Ovary (tissue), 9 donors: ENCODE results near the gene ABLIM2. TPM values are rescaled to one million over a fixed set of nuclear protein-coding genes. Genes with fewer than 3 reads are reported as not detected.
A peak's percentile ranks its signal among the peaks of the same experiment; 100 is the strongest.

Experiments used
- DNase-seq, 5 donors: peaks; one replicate each; pipeline ENCODE4 v3.0.0-alpha.2; 2019 to 2020
- H3K27ac ChIP-seq, 2 donors: fragments of 200-600 bp; one replicate each; pipeline versions ENCODE4 v1.5.1 to v1.8.0; 2019 to 2022
- H3K27me3 ChIP-seq: fragments of 200-600 bp; one replicate; pipeline ENCODE4 v1.8.0; 2022
- H3K36me3 ChIP-seq: fragments of 200-600 bp; sonication (generic); one replicate; pipeline ENCODE4 v1.5.1; 2019
- H3K4me1 ChIP-seq: one replicate; pipeline ENCODE4 v1.8.1; 2013; ENCODE audit warnings: mild to moderate bottlenecking, moderate library complexity; ENCODE audit not compliant: insufficient read depth
- H3K4me3 ChIP-seq: fragments of 200-600 bp; sonication (generic); one replicate; pipeline ENCODE4 v1.5.1; 2017
- H3K9me3 ChIP-seq, 2 donors: fragments of 200-600 bp in 1 of 2; sonication (generic) in 1 of 2; one replicate each; pipeline versions ENCODE4 v1.5.1 to v1.8.1; 2013 to 2019; ENCODE audit warnings: mild to moderate bottlenecking in 1 of 2, moderate library complexity in 1 of 2
- EP300 ChIP-seq: sonication (generic); formaldehyde crosslinking; IDR thresholded peaks from one replicate; pipeline ENCODE4 v1.6.1; 2017; ENCODE audit warnings: antibody characterized with exemption
- POLR2A ChIP-seq: fragments of 450-650 bp; IDR thresholded peaks from one replicate; pipeline ENCODE4 v1.6.1; 2017; ENCODE audit warnings: antibody characterized with exemption, mild to moderate bottlenecking, moderate library complexity
- WGBS, 3 donors: extraction: QIAGEN DNeasy Blood & Tissue Kit in 1 of 3; methylation state at CpG; one replicate each; pipeline versions ENCODE4 v1.1.5 to v1.1.7; 2013 to 2017; 5-methylcytosine and 5-hydroxymethylcytosine counted together
- intact Hi-C, 4 donors: fragments of 100-400 bp; cut with DNase I; formaldehyde crosslinking; loops; one replicate each; pipeline versions ENCODE4 v1.11.0 to v1.15.1; 2022 to 2023
- polyA plus RNA-seq, 2 donors: library from polyadenylated mRNA; stranded (reverse); fragments of 200-250 nt in 1 of 2; fragments of 350-450 nt in 1 of 2; fragmentation: Illumina TruSeq in 1 of 2; extraction: RNeasy Lipid Tissue Mini Kit (QIAGEN cat#74804) in 1 of 2; gene quantifications; one replicate each; pipeline ENCODE4 v1.2.3, GENCODE V29; 2013 to 2014
- total RNA-seq, 7 donors: library from RNA; depleted of rRNA in 2 of 7; stranded (reverse); fragments of >200 nt in 2 of 7; fragmentation: NEBNext Ultra II Directional in 3 of 7; extraction: Animal tissue kit (Norgen Biotek cat#: 25700) in 3 of 7; gene quantifications; one replicate each; pipeline versions ENCODE4 v1.1.0 to v1.2.4, GENCODE V29; 2016 to 2023
- TF ChIP-seq, protein P1 (sequence below), 3 donors: fragments of 450-650 bp in 2 of 3; fragments of 200-600 bp in 1 of 3; IDR thresholded peaks; one replicate each; pipeline versions ENCODE4 v1.5.1 to v1.8.0; 2016 to 2022; ENCODE audit warnings: antibody characterized with exemption in 3 of 3, mild to moderate bottlenecking in 1 of 3
- donor health status: DM: no; HTN: no; CAD: no; lungs with moderate emphysema.
- donor health status: DM: no; HTN: no; CAD: no.
- donor health status: Bipolar disorder and iron deficiency.
- donor health status: DM: yes; HTN: yes; CAD: no.
- donor health status: DM: no; HTN: no; CAD: no.
- donor health status: DM: yes; HTN: yes; CAD: no.

ABLIM2 gene
- total and polyA plus RNA-seq, 9 donors: 0.81 to 7.9 (median 2.1) TPM

DNA sequence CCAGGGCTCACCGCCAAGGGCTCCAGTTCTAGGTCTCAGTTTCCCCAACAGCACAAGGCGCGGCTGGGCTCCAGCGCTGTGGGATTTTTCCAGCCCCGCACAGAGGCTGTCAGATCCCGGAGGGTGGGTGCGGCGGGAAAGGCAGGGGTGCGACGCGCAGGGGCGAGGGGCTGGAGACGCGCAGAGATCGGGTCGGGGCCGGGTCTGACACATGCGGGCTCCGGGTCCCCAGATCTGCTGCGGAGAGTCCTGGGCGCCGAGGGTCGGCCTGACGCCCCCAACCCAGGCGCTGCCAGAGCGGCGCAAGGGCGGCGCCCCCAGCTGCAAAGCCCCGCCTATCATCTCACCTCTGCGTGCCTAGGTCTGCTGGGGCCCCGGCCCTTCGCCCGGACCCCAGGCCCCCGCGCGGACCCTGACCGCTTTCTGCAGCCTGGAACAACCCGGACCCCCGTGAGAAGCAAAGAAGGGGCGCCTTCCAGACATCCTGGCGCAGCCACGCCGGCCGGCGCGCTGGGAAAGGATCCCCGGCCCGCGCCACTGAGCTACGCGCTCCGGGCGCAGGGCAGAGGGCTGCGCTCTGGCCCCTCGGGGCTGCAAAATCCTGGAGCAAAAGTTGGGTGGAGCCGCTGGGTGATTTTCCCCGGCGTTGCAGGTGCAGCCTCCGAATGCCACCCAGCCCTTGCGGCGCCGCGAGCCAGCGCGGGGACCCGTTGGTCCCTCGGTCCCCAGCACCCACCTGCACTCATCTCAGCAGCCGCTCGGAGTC, 486 bp downstream of the ABLIM2 start:
- no peak for TF ChIP-seq EP300
- TF ChIP-seq POLR2A: no peak
- TF ChIP-seq, protein P1, sequence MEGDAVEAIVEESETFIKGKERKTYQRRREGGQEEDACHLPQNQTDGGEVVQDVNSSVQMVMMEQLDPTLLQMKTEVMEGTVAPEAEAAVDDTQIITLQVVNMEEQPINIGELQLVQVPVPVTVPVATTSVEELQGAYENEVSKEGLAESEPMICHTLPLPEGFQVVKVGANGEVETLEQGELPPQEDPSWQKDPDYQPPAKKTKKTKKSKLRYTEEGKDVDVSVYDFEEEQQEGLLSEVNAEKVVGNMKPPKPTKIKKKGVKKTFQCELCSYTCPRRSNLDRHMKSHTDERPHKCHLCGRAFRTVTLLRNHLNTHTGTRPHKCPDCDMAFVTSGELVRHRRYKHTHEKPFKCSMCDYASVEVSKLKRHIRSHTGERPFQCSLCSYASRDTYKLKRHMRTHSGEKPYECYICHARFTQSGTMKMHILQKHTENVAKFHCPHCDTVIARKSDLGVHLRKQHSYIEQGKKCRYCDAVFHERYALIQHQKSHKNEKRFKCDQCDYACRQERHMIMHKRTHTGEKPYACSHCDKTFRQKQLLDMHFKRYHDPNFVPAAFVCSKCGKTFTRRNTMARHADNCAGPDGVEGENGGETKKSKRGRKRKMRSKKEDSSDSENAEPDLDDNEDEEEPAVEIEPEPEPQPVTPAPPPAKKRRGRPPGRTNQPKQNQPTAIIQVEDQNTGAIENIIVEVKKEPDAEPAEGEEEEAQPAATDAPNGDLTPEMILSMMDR (IDR thresholded peaks at IDR 0.05): no peak
- peak in 1 of 5 donors; percentile 52 for DNase-seq
- Histone ChIP-seq H3K4me1 (peaks cover 5% of the 10 kb centered on the region), H3K36me3 (no peaks in the 10 kb centered on the region), H3K27me3 (no peaks in the 10 kb centered on the region), H3K4me3 (peak overlapping the region; percentile 33), H3K9me3 (no peaks in the 10 kb centered on the region), H3K27ac (no peak overlapping the region)
- intact Hi-C loops: no loop called here
- 2% methylated on average over 39 to 70 of the region's 70 CpGs for WGBS, 3 donors

DNA sequence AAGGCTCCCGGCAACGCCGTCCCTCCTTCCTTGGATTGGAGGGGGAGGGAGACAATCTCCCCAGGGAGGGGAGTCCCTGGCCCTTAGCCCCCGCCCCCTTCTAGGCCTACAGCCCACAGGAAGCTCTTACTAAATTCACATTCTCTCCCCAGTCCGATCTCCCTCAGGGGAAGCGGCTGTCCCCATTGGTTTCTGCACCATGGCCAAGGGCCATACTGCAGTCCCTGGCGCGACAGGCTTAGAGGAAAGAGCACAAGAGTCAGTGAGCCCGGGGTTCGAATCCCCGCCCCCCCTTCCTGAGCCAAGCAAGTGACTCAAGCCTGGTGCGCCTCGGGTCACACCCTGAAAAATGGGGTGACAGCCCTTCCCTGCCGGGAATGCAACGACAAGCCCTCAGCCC, 1.1 kb downstream of the ABLIM2 start:
- TF ChIP-seq EP300: no peak
- TF ChIP-seq, protein P1 (IDR thresholded peaks at IDR 0.05): no peak
- TF ChIP-seq POLR2A: no peak
- Histone ChIP-seq H3K27ac (no peak overlapping the region), H3K9me3 (no peaks in the 10 kb centered on the region), H3K36me3 (no peaks in the 10 kb centered on the region), H3K27me3 (no peaks in the 10 kb centered on the region), H3K4me1 (peaks cover 5% of the 10 kb centered on the region), H3K4me3 (peak overlapping the region; percentile 33)
- DNase-seq: peak in 1 of 5 donors; percentile 47
- WGBS, 3 donors: 18 to 33% (median 19%) methylated on average over 10 to 15 of the region's 15 CpGs
- intact Hi-C loops: no loop called here

DNA sequence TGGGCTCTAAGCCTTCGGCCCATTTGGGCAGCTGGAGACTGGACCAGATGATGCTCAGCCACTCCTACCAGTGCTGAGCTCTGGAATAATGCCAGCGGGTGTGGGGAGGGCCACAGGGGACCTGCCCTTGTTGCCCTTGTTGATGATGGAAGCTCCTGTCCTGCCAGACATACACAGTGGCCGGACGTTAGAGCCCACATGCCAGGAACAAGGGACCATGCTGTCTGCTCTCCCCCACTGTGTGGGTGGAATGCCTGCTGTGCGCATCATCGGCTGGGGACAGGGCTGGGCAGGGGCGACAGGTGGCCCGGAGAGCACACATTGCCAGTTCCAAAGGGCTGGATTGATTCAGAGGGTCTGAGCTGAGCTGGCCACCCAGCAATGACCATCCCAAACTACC, 2.0 kb downstream of the ABLIM2 start:
- H3K27me3 ChIP-seq: no peaks in the 10 kb centered on the region
- H3K27ac ChIP-seq: no peak overlapping the region
- no peak overlapping the region for H3K4me3 ChIP-seq
- TF ChIP-seq, protein P1 (IDR thresholded peaks at IDR 0.05): no peak
- TF ChIP-seq POLR2A: no peak
- TF ChIP-seq EP300: no peak
- DNase-seq: no peak
- no peaks in the 10 kb centered on the region for H3K9me3 ChIP-seq
- peaks cover 5% of the 10 kb centered on the region for H3K4me1 ChIP-seq
- intact Hi-C loops: no loop called here
- WGBS, 3 donors: 61 to 76% (median 70%) methylated on average over 8 of the region's 8 CpGs
- H3K36me3 ChIP-seq: no peaks in the 10 kb centered on the region

DNA sequence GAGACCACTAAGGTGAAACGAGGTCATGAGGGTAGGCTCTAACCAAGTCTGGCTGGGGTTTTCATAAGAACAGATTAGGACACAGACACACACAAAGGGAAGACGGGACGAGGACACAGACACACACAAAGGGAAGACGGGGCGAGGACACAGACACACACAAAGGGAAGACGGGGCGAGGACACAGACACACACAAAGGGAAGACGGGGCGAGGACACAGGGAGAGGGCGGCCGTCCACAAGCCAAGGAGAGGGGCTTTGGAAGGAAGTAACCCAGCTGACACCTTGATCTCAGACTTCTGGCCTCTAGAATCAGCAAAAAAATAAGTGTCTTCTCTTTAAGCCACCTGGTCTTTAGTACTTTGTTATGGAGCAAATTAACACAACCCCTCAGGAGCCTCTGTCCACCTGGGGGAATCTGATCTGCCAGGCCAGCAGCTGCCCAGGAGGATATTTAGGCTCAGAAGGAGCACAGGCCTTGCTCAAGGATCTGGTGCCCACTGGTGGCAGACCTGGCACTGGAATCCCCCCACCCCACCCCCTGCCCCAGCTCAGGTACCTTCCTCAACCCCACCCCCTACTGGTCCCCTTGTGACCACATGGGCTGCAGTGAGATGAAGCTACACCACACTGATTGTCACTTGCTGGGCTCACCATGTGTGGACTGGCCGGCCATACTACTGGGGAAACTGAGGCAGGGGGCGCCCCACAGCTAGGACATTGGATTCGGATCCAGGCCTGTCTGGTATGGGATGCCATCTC, 2.8 kb downstream of the ABLIM2 start:
- 93 to 96% (median 95%) methylated on average over 12 to 14 of the region's 14 CpGs for WGBS, 3 donors
- Histone ChIP-seq H3K4me3 (no peak overlapping the region), H3K27me3 (no peaks in the 10 kb centered on the region), H3K4me1 (peaks cover 5% of the 10 kb centered on the region), H3K36me3 (no peaks in the 10 kb centered on the region), H3K27ac (no peak overlapping the region), H3K9me3 (no peaks in the 10 kb centered on the region)
- DNase-seq: no peak
- intact Hi-C loops: no loop called here
- TF ChIP-seq EP300 (no peak), POLR2A (no peak)
- TF ChIP-seq, protein P1 (IDR thresholded peaks at IDR 0.05): no peak
